ENCODE results near the gene GRAP2.

The GRAP2 gene

GRCh38 chr22:39940757-39941305 is 39.9 kb downstream of the GRAP2 start:
- no peak for TF ChIP-seq CREB1 (IDR thresholded peaks at IDR 0.05; ENCODE audit: low read depth)
- TF ChIP-seq TEAD4 (IDR thresholded peaks at IDR 0.05) = no peak
- TF ChIP-seq REST (IDR thresholded peaks at IDR 0.05; ENCODE audit: low read depth) = no peak
- no peak for TF ChIP-seq EGR1 (IDR thresholded peaks at IDR 0.05)
- no peak for TF ChIP-seq YY1 (IDR thresholded peaks at IDR 0.05; ENCODE audit: low read depth)

- TF ChIP-seq USF1 (IDR thresholded peaks at IDR 0.05) = no peak
- TF ChIP-seq REST (IDR thresholded peaks at IDR 0.05; ENCODE audit: low read depth) = no peak
- no peak for TF ChIP-seq TCF12 (IDR thresholded peaks at IDR 0.05; ENCODE audit: low read depth)
- TF ChIP-seq EP300 (IDR thresholded peaks at IDR 0.05; ENCODE audit: borderline replicate concordance) = no peak
- TF ChIP-seq CREB1 (IDR thresholded peaks at IDR 0.05; ENCODE audit: low read depth) = no peak
- TF ChIP-seq NFIC (IDR thresholded peaks at IDR 0.05) = no peak
- TF ChIP-seq TEAD4 (IDR thresholded peaks at IDR 0.05) = no peak
- no peak for TF ChIP-seq RAD21 (IDR thresholded peaks at IDR 0.05; ENCODE audit: low read depth)
- no peak for TF ChIP-seq EGR1 (IDR thresholded peaks at IDR 0.05)
- TF ChIP-seq CEBPB (IDR thresholded peaks at IDR 0.05) = no peak
- no peak for TF ChIP-seq FOXM1 (IDR thresholded peaks at IDR 0.05; ENCODE audit: borderline replicate concordance, low read depth)
- TF ChIP-seq ZBTB7A (IDR thresholded peaks at IDR 0.05; ENCODE audit: low read depth) = no peak
- no peak for TF ChIP-seq YY1 (IDR thresholded peaks at IDR 0.05; ENCODE audit: low read depth)
- TF ChIP-seq TAF1 (IDR thresholded peaks at IDR 0.05; ENCODE audit: low read depth) = no peak
- no peak for TF ChIP-seq MAX (IDR thresholded peaks at IDR 0.05)
These were observed 40.7 kb downstream of the GRAP2 start for GRCh38 chr22:39941601-39942000.

- TF ChIP-seq RAD21 (IDR thresholded peaks at IDR 0.05; ENCODE audit: low read depth) (no peak), EP300 (IDR thresholded peaks at IDR 0.05; ENCODE audit: borderline replicate concordance) (no peak), REST (IDR thresholded peaks at IDR 0.05; ENCODE audit: low read depth) (no peak), TCF12 (IDR thresholded peaks at IDR 0.05; ENCODE audit: low read depth) (no peak), FOXM1 (IDR thresholded peaks at IDR 0.05; ENCODE audit: borderline replicate concordance, low read depth) (no peak), CEBPB (IDR thresholded peaks at IDR 0.05) (no peak), TAF1 (IDR thresholded peaks at IDR 0.05; ENCODE audit: low read depth) (no peak), ZBTB7A (IDR thresholded peaks at IDR 0.05; ENCODE audit: low read depth) (no peak), USF1 (IDR thresholded peaks at IDR 0.05) (no peak), MAX (IDR thresholded peaks at IDR 0.05) (no peak), TEAD4 (IDR thresholded peaks at IDR 0.05) (no peak), YY1 (IDR thresholded peaks at IDR 0.05; ENCODE audit: low read depth) (no peak), CREB1 (IDR thresholded peaks at IDR 0.05; ENCODE audit: low read depth) (no peak), EGR1 (IDR thresholded peaks at IDR 0.05) (no peak), NFIC (IDR thresholded peaks at IDR 0.05) (no peak)
These were observed 41.8 kb downstream of the GRAP2 start for GRCh38 chr22:39942439-39943230.

- TF ChIP-seq REST (IDR thresholded peaks at IDR 0.05; ENCODE audit: low read depth) (no peak), FOXM1 (IDR thresholded peaks at IDR 0.05; ENCODE audit: borderline replicate concordance, low read depth) (no peak)
These were observed 42.5 kb downstream of the GRAP2 start for GRCh38 chr22:39943337-39943736.
